ENCODE measurements around the gene STXBP3.

Gene STXBP3

DNA sequence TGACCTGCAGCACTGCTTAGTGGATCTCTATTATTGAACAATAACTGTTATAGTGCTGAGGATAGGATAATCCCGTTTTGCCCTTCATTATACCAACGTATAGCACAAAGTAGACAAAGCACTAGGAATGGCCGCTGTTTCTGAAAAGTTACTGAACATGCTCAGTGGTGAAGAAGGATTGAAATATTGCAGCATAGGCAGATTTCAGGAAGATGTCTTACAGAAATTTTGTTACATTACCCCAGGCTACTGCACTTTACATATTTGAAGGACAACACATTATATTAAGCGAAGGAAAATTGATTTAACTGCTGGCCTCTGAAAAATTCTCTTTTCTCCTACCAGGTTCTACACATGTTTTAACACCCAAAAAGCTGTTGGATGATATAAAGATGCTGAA, 62.0 kb downstream of the STXBP3 start:
- FAIRE-seq = no peak

DNA sequence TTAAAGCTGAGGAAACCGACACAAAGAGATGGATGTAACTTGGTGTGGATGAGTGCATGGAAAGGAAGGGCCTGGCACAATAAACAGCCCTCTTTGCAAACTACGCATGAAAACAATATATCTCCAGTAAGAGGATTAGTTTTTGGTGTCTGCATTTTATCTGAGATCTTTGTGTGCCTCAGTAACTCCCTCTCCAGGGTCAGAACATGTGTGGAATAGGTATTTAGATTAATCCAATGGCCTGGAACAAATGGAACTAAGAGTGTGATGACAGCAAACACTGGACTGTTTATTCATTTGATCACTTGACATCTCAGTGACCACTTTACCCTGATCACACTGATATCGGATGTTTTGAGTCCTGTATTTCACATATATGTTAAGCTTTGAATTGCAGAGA, 65.1 kb downstream of the STXBP3 start:
- FAIRE-seq = no peak

DNA sequence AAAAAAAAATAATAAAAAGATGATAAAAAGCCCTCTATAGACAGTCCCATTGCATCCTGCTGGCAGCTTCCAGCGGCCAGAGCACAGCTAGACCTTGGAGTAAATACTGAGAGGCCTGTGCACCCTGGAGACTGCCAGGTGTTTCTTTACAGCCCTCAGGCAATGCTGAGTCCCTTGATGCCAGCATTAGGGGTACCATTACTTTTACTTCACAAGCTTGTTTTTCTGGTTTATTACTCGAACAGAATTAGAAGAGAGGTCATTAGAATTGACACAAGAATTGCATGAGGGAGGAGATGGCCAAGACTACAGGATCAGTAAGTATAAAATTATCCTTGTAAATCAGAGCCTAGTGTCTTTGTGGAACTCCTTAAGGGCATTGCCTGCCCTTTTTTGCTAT, 66.9 kb downstream of the STXBP3 start:
- no peak for FAIRE-seq

DNA sequence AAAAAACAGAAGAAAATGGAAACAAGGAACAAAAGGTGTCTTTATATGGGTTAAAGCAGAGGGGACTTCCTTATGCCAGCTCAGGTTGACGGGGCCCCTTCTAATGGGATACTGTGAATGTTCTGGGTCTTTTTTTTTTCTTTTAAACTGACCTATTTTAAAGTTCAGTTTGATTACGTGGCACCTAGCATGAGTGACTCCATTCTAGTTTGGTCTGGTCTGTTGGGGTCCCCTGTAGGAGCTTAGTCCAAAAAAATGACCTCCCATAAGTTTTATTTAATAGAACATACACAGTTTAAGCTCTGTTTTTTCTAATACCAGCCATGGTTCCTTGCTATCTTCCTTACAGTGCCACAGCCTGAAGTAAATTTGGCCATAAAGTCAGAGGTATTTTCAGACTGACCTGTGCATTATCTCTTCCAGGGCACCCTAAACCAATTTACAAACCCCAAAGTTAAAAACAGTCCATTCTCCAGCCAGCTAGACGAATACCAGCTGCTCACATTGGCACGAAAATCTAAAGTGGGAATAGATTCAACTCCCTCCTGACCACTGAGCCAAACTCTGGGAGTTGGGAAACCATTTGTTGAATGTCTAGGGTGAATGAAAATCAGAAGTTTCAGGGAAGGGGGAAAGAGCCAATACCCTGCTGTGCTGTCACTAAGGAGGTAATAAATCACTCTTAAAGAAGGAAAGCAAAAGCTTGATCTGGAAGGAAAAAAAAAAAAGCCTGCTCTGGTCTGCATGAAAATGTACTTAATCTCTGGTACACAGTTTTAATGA, 68.1 kb downstream of the STXBP3 start:
- no peak for FAIRE-seq

DNA sequence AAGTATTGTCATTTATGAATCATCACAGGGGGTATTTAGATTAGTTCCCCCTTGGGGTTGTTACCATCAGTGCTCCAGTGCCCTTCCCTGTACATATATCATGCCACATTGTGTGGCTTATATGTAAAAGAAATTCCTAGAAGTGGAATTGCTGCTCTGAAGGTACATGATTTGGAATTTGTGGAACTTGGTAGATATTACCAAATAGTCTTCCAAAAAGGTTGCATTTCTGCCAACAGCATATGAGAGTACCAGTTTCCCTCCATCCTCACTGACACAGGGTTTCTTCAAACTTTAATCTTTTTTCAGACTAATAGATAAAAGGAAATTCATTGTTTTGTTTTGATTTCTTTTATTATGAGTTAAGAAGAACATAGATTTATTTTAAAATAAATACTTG, 69.1 kb downstream of the STXBP3 start:
- no peak for FAIRE-seq

DNA sequence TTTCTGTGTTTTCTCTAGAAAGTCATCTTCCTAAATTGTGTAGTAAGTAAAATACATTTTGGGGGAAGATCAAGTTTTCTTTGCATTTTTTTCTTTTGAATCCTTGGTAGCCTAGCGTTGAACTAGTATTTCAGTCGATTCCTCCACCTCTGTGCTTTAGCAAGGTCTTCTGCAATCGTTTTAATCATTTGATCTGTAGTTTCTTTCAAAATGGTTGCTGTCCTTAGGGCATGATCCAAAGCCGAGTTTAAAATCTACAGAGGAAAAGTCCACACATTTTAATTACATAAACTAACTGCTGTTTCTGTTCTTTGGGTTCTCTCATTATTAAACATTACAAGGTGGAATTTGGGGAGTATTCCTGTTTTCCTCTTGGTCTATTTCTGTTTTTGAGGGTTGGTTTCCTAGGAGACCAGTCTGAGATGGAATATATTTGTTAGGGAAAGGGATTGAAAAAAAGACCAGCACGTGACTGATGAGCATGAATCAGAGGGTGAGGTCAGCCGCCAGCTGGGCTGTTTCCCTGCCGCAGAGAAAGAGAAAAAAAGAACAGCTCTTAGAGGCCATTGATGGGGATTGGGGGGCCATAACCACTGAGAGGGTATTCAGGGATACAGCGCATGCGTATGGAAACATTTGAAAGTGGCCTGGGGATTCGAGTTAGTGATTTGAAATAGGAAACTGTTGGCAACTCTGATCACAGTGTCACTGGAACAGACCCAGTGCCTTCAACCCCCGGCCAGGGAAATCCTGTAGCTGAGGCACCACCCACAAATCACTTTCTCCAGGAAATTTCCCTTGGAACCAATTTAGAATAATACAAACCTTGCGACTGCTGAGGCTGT, 69.8 kb downstream of the STXBP3 start:
- peak; percentile 95 for FAIRE-seq

DNA sequence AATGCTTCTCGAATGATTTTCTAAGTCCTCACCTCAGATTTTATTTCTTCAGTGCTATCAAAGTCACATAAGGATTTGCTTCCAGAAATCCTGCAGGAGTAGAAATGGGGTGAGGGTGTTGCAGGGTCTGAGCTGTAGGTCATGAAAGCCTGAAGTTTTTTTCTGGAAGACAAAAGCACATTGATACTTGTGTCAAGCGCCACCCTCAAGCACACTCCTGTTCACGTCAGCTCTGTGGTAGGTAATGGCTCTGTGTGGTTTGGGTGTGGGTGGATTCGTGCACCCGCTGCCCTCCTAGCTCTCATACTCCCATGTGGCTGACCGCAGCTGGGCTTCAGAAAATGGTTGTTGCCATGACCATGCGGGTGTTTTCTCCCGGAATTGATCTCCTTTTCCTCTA, 70.5 kb downstream of the STXBP3 start:
- no peak for FAIRE-seq

DNA sequence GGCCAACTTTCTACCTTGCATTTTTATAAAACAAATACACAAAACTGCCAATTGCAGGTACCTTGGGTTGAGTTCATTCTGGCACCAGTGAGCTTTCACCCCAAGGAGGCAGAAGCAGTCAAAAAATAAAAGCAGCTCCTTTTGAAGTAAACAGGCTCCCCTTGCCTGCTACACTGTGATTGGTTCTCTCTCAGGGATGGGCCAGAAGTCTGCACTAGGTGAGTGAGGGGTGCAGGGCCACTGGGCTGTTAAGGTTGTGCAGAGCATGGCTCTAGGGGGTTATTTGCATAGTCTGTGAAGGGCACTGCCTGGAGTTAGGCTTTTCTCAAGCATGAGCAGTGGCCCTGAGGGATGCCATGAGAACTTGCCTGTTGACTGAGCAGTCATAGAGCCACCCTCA, 71.3 kb downstream of the STXBP3 start:
- no peak for FAIRE-seq

DNA sequence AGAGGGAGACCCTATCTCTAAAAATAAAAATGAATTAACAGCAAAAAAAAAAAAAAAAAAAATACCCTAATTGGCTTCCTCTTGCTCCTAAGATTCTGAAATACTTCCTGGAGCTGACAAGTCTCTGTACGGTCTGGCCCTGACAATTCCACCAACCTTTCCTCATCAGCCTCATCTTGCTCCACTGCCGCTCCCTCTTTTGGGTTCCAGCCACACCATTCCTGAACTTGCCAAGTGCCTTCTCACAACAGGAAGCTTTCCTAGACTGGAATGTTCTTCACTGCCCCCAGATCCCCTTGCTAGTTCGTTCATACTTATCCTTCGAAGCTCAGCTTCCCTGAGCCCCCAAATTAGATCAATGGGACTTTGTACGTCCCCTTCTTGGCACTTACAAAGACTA, 73.4 kb downstream of the STXBP3 start:
- FAIRE-seq = no peak

DNA sequence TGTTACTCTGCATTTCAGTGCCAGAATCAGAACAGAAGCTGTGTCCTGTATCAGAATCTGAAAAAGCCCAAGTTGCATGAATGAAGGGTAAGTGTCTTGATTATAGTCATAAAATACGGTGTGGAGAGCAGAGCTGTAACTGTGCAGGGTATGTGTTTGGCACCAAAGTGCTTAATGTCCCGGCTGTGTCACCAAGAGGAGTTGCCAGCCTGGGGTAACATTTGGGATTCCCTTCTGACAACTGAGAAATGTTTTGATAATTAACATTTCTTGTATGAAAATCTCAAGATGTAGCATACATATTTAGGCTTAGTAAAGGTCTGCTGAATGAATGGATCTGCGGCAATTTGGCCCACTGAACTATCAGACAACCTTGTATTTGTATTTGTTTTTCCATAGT, 77.2 kb downstream of the STXBP3 start:
- no peak for FAIRE-seq

DNA sequence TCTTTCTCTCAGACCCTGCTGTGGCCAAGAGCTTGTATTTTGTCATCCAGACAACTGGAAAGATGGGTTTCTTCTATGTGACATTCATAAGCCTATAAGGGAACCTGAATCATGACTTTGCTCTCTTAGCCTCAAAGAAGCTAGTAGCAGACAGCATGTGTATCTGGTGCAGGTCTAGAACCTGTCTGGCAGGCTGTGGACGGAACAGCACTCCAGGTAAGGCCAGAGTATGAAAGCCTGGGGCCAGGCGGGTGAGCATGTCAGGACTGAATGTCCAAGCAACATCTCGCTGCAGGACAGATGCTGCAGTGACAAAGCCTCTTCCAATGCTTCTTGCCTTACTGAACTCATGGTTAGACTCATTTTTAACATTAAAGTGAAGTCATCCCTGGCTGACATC, 77.6 kb downstream of the STXBP3 start:
- no peak for FAIRE-seq

DNA sequence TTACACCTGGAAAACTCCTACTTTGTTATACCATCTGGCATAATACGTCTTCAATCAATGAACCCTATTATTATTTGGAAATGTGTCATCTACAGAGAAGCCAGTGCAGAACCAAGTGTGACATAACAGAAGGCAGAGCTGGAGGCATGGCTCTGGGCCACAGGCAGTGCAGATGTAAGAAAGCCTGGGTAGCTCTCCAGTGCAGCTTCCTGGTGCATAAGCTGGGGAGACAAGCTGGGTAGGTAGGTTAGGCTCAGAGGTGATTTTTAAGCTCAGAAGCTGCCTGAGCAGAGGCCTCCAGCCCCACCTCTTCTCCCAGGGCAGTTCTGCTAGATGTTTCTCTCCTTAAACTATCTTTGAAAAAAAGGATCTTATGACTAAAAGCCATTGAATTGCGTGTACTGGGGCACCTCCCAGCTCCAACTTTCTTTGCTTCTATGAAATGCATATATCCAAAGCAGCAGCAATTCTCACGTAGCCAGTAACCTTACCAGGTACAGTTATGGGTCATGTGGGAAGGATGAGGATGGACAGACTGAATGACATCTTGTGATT, 79.7 kb downstream of the STXBP3 start:
- FAIRE-seq = no peak

DNA sequence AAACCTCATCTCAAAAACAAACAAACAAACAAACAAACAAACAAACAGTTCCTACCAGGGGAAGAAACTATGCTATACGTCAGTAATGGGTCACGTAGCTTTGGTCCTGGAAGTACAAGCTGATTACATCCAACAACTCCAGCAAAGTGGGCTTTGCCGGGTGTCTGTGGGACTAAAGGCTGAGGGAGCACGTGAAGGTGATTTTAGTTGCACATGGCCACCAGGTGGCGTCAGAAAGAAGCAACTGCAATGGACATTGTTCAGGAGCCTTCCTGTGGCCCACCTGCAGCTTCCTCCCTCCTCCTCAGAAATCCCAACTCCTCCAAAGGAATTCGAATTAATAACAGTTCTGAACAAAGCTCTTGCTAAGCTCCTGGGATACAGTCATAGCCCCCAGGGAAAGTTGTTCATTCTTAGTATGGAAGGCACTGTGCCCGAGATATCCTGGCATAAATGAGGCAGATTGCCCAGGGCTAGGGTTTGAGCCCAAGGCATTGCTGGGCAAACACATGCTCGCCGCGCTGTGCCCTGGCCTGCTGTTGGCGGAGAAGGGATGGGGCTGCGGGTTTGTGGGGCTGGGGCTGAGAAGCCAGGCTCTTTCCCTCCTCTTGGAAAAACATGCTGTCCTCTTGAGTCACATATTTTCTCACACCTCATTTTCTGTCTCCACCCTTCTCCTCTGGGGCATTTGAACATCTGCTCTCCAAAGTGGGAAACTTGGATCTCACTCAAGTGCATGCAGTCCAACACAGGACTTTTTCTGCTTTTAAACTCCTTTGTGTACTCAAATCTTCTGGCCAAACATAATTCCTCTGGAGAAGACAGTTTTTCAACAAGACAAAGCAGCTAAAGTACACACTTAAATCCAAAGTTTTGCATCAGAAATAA, 81.8 kb downstream of the STXBP3 start:
- peak; percentile 61 for FAIRE-seq

DNA sequence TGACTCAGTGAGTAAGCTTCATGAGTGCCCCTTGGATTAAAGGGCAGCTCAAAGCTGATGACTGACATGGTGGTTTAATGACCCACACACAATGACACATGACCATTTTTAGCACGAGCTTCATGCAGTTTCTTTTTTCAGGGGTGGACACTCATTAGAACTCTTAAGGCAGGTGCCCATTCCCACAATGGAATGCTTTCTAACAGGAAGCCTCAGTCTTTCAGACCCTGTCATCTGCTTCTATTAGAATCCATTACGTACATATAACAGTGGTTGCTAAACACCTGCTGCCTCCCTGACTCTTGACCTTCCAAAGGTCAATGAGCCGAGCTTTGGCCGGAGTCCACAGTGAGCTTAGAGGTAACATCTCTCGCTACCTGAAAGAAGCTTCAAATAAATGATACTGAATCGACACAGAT, 83.0 kb downstream of the STXBP3 start:
- FAIRE-seq = no peak

DNA sequence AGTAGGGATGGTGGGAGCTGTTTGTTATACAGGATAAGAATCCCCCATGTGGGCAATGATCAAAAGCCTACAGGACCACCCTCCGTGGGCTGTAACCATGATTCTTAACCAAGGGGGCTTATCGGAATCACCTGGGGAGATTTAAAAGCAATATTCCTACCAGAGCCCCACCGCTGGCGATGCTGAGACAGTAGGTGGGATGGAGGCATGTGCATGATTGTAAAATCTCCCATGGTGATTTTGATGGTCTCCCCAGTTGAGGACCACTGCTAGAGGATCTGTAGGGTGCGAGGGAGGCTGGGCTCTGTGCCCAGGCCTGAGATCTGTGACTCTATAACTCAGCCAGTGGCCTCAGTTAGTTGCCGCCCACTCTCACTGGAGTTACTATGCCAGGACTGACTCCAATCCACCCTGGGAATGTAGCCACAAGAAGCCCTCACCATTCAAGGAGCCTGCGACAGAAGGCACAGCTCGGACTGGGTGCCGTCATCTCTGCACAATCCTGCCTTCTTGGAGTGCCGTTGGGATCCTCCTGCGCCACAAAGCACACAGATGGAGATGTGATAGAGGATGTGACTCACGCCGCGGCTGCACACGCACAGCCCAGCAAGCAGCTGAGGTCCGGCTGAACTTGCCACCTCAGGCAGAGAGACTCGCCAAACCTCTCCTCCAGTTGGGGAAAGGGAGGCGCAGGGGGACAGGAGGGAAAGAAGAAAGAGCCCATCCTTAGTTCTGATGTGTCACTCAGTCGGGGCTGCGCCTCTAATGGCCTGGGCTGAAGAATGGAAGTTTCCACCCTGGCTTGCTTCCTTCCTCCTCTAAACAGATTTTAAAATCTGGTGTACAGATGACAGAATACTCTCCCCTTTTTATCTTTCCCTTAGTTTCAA, 83.9 kb downstream of the STXBP3 start:
- FAIRE-seq = peak; percentile 60

DNA sequence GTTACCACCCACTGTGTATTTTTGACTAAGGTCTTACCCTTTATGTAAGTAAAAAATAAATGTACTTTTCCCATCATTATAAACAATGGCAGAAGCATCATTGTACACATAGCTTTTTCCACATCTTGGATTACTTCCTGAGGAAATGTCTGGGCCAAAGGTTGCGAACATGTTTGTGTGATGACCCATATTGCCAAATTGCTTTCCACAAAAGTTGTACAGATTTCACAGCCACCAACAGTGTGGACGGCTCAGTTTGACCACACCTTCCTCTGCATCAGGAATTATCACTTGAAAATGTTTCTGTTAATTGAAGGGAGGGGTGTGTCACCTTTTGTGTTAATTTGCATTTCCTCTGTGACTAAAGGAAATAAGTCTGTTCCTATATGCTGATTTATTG, 84.8 kb downstream of the STXBP3 start:
- FAIRE-seq = no peak

DNA sequence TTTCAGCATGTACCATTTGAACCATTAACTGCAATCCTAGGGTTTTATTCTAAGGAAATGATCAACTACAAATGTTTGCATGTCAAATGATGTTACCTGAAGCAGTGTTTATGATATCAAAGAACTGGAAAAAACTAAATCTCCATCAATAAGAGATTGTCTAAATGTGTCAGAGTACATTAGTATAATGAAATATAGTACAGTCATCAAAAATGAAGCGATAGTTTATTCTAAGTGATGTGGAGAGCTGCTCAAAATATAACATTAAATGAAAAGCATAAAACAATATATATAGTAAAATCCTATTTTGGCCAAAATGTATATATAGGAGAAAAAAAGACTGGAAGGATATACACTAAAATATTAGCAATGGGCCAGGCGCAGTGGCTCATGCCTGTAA, 86.5 kb downstream of the STXBP3 start:
- FAIRE-seq = no peak

DNA sequence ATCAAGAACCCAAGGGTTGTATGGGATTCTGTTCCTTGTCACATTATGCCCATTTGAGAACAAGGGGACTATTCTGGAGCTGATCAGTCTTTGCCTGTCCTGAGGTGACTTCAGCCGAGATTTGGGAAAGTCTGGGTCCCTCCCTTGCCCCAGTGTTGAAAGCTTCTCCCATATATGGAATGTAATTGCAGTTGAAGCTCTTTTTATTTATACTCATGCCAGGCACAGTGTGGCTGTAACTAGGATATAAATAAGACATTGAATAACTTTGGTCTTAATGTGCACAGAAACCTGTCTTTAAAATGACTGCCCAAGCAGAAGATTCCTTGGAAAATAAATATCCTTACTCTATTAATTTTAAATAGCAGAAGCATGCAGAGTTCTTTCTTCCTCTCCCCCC, 95.2 kb downstream of the STXBP3 start:
- FAIRE-seq = no peak

DNA sequence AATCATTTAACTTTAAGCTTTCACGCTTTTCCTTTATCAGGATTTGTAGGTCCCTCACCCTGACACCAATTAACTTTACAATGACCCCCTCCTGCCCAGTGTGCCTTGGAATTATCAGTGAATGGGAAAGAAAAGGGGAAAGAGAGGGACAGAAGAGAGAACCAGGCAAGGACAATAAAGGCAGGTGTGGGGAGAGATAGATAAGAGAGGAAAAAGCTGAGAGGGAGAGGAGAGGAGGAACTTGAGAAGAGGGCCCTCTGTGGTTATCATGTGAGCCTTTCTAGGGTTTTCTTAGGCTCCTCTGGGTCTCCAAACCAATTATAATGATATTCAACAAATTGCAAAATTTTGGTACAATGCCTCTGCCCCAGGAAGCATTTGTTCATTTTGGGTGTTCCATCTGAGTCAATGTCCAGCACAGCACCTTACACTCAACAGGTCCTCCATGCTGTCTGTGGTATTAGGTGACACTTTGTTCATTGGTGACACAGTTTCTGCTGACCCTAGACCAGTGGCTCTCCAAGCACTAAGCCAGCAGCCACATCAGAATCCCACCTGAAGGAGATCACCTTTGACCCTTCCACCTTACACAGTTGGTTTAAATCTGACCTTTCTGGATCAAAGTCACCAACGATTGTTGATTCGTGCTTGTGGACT, 96.2 kb downstream of the STXBP3 start:
- FAIRE-seq = no peak

DNA sequence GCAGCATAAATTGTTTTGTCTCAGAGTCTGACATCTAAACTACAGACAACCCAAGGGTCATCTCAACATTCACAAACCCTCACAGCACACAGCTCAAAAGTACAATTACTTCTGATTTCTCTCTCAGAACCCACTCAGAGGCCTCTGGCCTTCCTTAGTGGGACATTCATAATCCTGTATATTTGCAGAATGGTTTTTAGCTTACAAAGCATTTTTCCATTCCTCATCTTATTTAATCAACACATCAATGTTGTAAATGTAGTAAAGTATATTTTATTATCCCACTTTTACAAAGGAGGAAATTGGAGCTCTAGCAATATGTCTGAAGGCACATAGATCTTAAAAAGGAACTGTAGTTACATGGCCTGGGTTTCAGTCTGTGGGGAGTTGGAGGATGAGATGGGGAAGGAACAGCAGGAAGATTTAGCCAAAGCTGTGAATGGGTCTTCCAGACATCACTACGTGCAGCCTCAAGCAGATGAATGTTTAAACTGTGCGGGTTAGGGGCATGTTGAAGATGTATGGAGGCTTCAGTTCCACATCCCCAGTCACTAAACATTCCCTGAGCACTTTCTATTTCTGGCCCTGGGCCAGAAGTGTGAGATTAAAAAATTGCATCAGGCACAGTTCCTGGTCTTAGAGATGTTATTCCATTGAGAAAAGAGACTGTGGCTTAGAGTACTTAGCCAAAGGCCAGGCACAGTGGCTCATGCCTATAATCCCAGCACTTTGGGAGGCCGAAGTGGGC, 97.1 kb downstream of the STXBP3 start:
- FAIRE-seq = no peak

DNA sequence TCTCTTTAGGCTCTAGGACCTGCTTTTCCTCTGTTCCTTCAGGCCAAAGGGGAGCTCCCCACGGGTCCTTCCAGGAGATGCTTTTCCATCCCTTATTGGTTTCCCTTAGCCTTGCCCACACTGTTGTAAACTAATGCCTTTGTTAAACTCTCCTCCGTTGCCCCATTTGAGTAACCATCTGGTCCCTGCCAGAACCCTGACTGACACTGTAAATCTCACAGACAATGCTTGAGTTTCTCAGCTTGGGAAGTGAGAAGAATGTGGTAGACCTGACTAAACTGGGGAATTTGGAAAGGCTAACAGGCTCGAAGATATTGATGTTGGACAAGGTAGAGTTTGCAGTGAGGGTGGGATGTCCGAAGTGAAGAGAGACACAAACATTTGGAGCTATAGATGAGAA, 99.0 kb downstream of the STXBP3 start:
- no peak for FAIRE-seq

Measured in endometrium (tissue), 2 donors.